Measurements from ENCODE around the gene PCDH9.

The PCDH9 gene

GRCh38 chr13:66927562-66927961, 302.6 kb downstream of the PCDH9 start:
- no peak overlapping the region for H3K4me3 ChIP-seq (ENCODE audit: control insufficient read depth, low read depth, low read length)
- no peak for TF ChIP-seq CTCF (conservative IDR thresholded peaks at IDR 0.05; ENCODE audit: control insufficient read depth, insufficient read depth, low read depth, low read length)
- no peak for DNase-seq (ENCODE audit: low read depth)

- no peak for TF ChIP-seq CTCF (conservative IDR thresholded peaks at IDR 0.05; ENCODE audit: control insufficient read depth, insufficient read depth, low read depth, low read length)
- no peak overlapping the region for H3K4me3 ChIP-seq (ENCODE audit: control insufficient read depth, low read depth, low read length)
- no peak for DNase-seq (ENCODE audit: low read depth)
Measured at GRCh38 chr13:66926851-66927524, 303.1 kb downstream of the PCDH9 start.

GRCh38 chr13:66926200-66926850, 303.8 kb downstream of the PCDH9 start:
- DNase-seq (ENCODE audit: low read depth) = no peak
- TF ChIP-seq CTCF (conservative IDR thresholded peaks at IDR 0.05; ENCODE audit: control insufficient read depth, insufficient read depth, low read depth, low read length) = no peak
- no peak overlapping the region for H3K4me3 ChIP-seq (ENCODE audit: control insufficient read depth, low read depth, low read length)

- H3K4me3 ChIP-seq (ENCODE audit: control insufficient read depth, low read depth, low read length) = no peak overlapping the region
- no peak for DNase-seq (ENCODE audit: low read depth)
- TF ChIP-seq CTCF (conservative IDR thresholded peaks at IDR 0.05; ENCODE audit: control insufficient read depth, insufficient read depth, low read depth, low read length) = no peak
Measured at GRCh38 chr13:66922444-66922843, 307.7 kb downstream of the PCDH9 start.

- DNase-seq (ENCODE audit: low read depth) = no peak
- no peak for TF ChIP-seq CTCF (conservative IDR thresholded peaks at IDR 0.05; ENCODE audit: control insufficient read depth, insufficient read depth, low read depth, low read length)
- H3K4me3 ChIP-seq (ENCODE audit: control insufficient read depth, low read depth, low read length) = no peak overlapping the region
Measured at GRCh38 chr13:66921437-66921836, 308.7 kb downstream of the PCDH9 start.

- H3K4me3 ChIP-seq (ENCODE audit: control insufficient read depth, low read depth, low read length) = no peak overlapping the region
- DNase-seq (ENCODE audit: low read depth) = peak; percentile 37
- TF ChIP-seq CTCF (conservative IDR thresholded peaks at IDR 0.05; ENCODE audit: control insufficient read depth, insufficient read depth, low read depth, low read length) = no peak
Measured at GRCh38 chr13:66915596-66916185, 314.4 kb downstream of the PCDH9 start.
